SK-N-SH treated with all-trans-retinoic acid at 6 μM for 48 hours (cell line): ENCODE measurements around the gene OCRL.
"Not testable (repeated sequence)": the region's sequence is repeated elsewhere in the genome, so short reads cannot be mapped to it uniquely, and the experiment has no call there.

ENCODE experiments used
- ATAC-seq: fragments of 200-7000 bp; cut with Tn5 transposase; 3 replicates; pipeline ENCODE4 v1.9.1; 2020; ENCODE audit warnings: mild to moderate bottlenecking, moderate library complexity
- ARNTL ChIP-seq: fragments of 450-650 bp; formaldehyde crosslinking; IDR thresholded peaks from 2 replicates; pipeline ENCODE4 v1.5.0; 2020; ENCODE audit warnings: low read depth, mild to moderate bottlenecking, moderate library complexity, borderline replicate concordance
- CSDC2 ChIP-seq: fragments of 250-450 bp; sonication (Bioruptor Pico); IDR thresholded peaks from 2 replicates; pipeline ENCODE4 v1.5.0; 2020; ENCODE audit warnings: mild to moderate bottlenecking, moderate library complexity
- CSRNP3 ChIP-seq: fragments of 250-450 bp; sonication (Bioruptor Pico); IDR thresholded peaks from 2 replicates; pipeline ENCODE4 v1.5.1; 2021; ENCODE audit warnings: mild to moderate bottlenecking, moderate library complexity
- ESRRG ChIP-seq: fragments of 250-450 bp; sonication (Bioruptor Pico); IDR thresholded peaks from 2 replicates; pipeline ENCODE4 v1.6.1; 2021; ENCODE audit warnings: mild to moderate bottlenecking
- GLIS3 ChIP-seq: fragments of 250-450 bp; sonication (Bioruptor Pico); IDR thresholded peaks from 2 replicates; pipeline ENCODE4 v1.5.0; 2020; ENCODE audit warnings: mild to moderate bottlenecking, moderate library complexity
- PATZ1 ChIP-seq: fragments of 250-450 bp; sonication (Bioruptor Pico); IDR thresholded peaks from 2 replicates; pipeline ENCODE4 v1.8.0; 2020; ENCODE audit warnings: mild to moderate bottlenecking, moderate library complexity, borderline replicate concordance
- POU6F1 ChIP-seq: fragments of 250-450 bp; sonication (Bioruptor Pico); IDR thresholded peaks from 2 replicates; pipeline ENCODE4 v1.8.0; 2021; ENCODE audit warnings: low read depth, mild to moderate bottlenecking, moderate library complexity, borderline replicate concordance
- PPARA ChIP-seq: fragments of 250-450 bp; sonication (Bioruptor Pico); IDR thresholded peaks from 2 replicates; pipeline ENCODE4 v1.5.0; 2020; ENCODE audit warnings: mild to moderate bottlenecking, borderline replicate concordance
- RARB ChIP-seq: fragments of 250-450 bp; sonication (Bioruptor Pico); IDR thresholded peaks from 2 replicates; pipeline ENCODE4 v1.8.0; 2021; ENCODE audit warnings: mild to moderate bottlenecking, moderate library complexity
- SNAI2 ChIP-seq: fragments of 250-450 bp; sonication (Bioruptor Pico); IDR thresholded peaks from 2 replicates; pipeline ENCODE4 v1.5.0; 2020; ENCODE audit warnings: mild to moderate bottlenecking, moderate library complexity
- TOX ChIP-seq: fragments of 250-450 bp; sonication (Bioruptor Pico); IDR thresholded peaks from 2 replicates; pipeline ENCODE4 v1.8.0; 2021; ENCODE audit warnings: mild to moderate bottlenecking, moderate library complexity, borderline replicate concordance
- TSHZ2 ChIP-seq: fragments of 250-450 bp; sonication (Bioruptor Pico); IDR thresholded peaks from 2 replicates; pipeline ENCODE4 v1.5.0; 2020; ENCODE audit warnings: mild to moderate bottlenecking, moderate library complexity
- ZC3H10 ChIP-seq: fragments of 250-450 bp; sonication (Bioruptor Pico); IDR thresholded peaks from 2 replicates; pipeline ENCODE4 v1.5.1; 2021; ENCODE audit warnings: mild to moderate bottlenecking, moderate library complexity
- ZFP3 ChIP-seq: fragments of 250-450 bp; sonication (Bioruptor Pico); IDR thresholded peaks from 2 replicates; pipeline ENCODE4 v1.5.0; 2020; ENCODE audit warnings: mild to moderate bottlenecking, moderate library complexity
- ZFP30 ChIP-seq: fragments of 450-650 bp; formaldehyde crosslinking; IDR thresholded peaks from 2 replicates; pipeline ENCODE4 v1.5.0; 2022; ENCODE audit warnings: mild to moderate bottlenecking, moderate library complexity
- ZNF70 ChIP-seq: fragments of 450-650 bp; formaldehyde crosslinking; IDR thresholded peaks from 2 replicates; pipeline ENCODE4 v1.5.0; 2020; ENCODE audit warnings: mild to moderate bottlenecking, moderate library complexity

The OCRL gene

GRCh38 chrX:129561453-129561852, 21.4 kb downstream of the OCRL start:
- TF ChIP-seq ZFP3 (CRISPR knock-in tag) = no peak
- no peak for TF ChIP-seq RARB (CRISPR knock-in tag)
- TF ChIP-seq ZFP30 (CRISPR knock-in tag) = no peak
- TF ChIP-seq ESRRG (CRISPR knock-in tag) = no peak
- no peak for TF ChIP-seq CSDC2
- no peak for TF ChIP-seq TOX
- TF ChIP-seq TSHZ2 (CRISPR knock-in tag) = no peak
- no peak for TF ChIP-seq ZC3H10 (CRISPR knock-in tag)
- TF ChIP-seq GLIS3 (CRISPR knock-in tag) = no peak
- no peak for TF ChIP-seq PPARA (CRISPR knock-in tag)
- ATAC-seq = no peak

- ATAC-seq = not testable (repeated sequence)
Observed at GRCh38 chrX:129564345-129564744, 24.3 kb downstream of the OCRL start.

- no peak for ATAC-seq
Observed at GRCh38 chrX:129565046-129565650, 25.1 kb downstream of the OCRL start.

GRCh38 chrX:129566073-129566472, 26.0 kb downstream of the OCRL start:
- no peak for ATAC-seq
- TF ChIP-seq CSDC2 (no peak), CSRNP3 (CRISPR knock-in tag) (no peak), PPARA (CRISPR knock-in tag) (no peak), SNAI2 (CRISPR knock-in tag) (no peak), PATZ1 (CRISPR knock-in tag) (no peak), ARNTL (CRISPR knock-in tag) (no peak), POU6F1 (CRISPR knock-in tag) (no peak)

More at GRCh38 chrX:129565046-129565650, 25.1 kb downstream of the OCRL start:
- no peak for TF ChIP-seq CSRNP3 (CRISPR knock-in tag)
- no peak for TF ChIP-seq ZNF70 (CRISPR knock-in tag)
- TF ChIP-seq PPARA (CRISPR knock-in tag) = no peak

- TF ChIP-seq ARNTL (CRISPR knock-in tag) (no peak), ZNF70 (CRISPR knock-in tag) (no peak), PPARA (CRISPR knock-in tag) (no peak), TOX (no peak), ZFP30 (CRISPR knock-in tag) (no peak)
- TF ChIP-seq, all 23 proteins: peak for 0
- ATAC-seq = no peak
Observed at GRCh38 chrX:129568349-129568748, 28.3 kb downstream of the OCRL start.
